ENCODE measurements around the gene SWSAP1.

Gene SWSAP1

DNA sequence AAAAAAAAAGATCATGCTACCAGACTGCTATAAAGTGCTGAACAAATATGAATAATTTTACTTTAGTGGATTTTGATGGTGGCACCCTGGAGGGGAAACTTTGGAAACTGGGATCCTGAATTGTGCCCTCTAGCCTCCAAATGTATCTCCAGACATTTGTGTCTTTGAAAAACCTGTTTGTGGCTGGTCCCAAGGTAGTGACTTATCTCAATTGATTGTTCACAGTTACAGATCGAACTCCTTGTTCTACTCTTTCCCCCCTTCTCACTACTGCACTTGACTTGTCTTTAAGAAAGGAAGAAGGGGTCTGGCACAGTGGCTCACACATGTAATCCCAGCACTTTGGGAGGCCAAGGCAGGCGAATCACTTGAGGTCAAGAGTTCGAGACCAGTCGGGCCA lies 34.1 kb downstream of the SWSAP1 start:
- DNase-seq (ENCODE audit: low read depth, low spot score) = no peak

DNA sequence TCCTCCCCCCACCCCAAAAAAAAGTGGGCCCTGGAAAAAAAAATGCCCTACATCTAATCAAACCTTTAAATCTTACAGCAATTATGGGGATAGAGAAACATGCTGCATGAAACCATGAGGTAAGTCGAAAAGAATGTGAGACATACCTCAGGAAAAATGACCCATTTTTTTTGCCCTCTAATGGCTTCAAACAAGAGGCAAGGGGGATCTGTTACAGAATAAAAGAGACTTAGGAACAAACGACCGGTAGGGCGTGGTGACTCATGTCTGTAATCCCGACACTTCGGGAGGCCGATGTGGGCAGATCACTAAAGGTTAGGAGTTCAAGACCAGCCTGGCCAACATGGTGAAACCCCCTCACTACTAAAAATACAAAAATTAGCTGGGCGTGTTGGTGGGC lies 36.2 kb downstream of the SWSAP1 start:
- DNase-seq (ENCODE audit: low read depth, low spot score) = no peak

GRCh38 chr19:11414544-11414943 lies 40.1 kb downstream of the SWSAP1 start:
- DNase-seq (ENCODE audit: low read depth, low spot score) = no peak

GRCh38 chr19:11416346-11417052 lies 42.0 kb downstream of the SWSAP1 start:
- no peak for DNase-seq (ENCODE audit: low read depth, low spot score)

DNA sequence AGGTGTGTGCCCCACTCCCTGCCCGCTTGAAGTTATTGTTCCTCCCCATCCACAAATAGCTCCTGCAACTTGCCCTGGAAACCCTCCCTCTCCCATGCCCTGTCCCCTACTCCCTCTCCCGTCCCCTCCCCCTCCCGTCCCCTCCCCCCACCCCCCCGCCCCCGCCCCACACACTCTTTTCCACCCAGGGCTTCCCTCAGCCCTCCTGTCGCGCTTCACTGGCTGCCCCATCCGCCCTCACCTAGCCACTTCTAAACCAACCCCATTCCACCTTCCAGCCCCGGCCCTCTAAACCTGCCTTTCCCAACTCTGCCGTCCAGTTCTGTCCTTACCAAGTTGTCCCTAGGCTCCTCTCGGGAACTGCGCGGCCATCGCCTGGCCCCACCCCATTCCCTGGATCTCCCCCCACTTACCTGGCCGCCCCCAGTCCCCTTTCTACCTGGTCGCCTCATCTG lies 43.7 kb downstream of the SWSAP1 start:
- no peak for DNase-seq (ENCODE audit: low read depth, low spot score)

DNA sequence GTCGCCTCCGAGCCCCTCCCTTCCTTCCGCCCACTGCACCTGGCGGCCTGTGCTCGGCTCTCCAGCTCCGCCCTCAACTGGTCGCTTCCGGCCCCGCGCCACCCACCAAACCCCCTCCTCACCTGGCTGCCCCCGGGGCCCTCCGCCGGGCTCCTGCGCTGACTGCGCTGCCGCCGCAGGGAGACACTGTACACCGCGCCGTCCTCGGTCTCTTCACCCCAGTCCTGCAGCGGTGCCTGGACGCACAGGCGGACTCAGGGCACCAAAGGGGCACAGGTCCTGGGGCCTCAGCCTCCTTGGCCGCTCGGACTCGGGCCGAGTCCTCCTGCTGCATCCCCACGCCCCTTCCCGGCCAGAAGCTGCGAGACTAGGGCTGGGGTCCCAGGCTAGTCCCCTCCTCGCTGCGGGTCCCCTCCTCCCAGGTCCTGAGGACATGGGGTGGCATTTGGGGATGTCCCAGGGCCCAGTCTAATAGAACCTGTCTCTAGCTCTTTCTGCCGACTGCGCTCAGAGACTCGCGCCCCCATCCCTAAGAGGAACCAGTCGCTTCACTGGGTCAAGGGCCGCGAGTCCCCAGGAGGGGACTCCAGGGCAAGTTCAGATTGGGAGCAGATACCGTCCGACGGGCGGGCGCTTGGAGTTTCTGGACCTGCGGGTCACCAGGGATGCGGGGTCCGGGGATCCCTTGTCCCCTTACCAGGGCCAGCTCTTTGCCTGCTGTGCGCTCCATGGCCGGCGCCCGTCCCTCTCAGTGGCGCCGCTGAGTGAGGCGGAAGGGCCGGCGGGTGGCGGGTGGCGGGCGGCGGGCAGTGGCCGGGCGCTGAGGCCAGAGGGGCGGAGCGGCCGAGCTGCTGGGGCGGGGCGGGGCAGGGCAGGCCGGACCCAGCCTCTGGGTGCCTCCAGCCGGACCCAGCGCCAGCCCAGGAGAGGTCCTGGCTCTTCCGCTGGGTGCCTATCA lies 44.4 kb downstream of the SWSAP1 start, which contains the start of gene RGL3:
TSS of gene RGL3 (minus strand) at position 766 of the 958 bp plus-strand sequence. CDS start at position 730, 36 bp downstream.
- no peak for DNase-seq (ENCODE audit: low read depth, low spot score)

- no peak for DNase-seq (ENCODE audit: low read depth, low spot score)
Observed at GRCh38 chr19:11420429-11421370, 46.2 kb downstream of the SWSAP1 start.

- no peak for DNase-seq (ENCODE audit: low read depth, low spot score)
Observed at GRCh38 chr19:11421371-11422098, 47.1 kb downstream of the SWSAP1 start.

- DNase-seq (ENCODE audit: low read depth, low spot score) = no peak
Observed at GRCh38 chr19:11422163-11423065, 47.9 kb downstream of the SWSAP1 start.

DNA sequence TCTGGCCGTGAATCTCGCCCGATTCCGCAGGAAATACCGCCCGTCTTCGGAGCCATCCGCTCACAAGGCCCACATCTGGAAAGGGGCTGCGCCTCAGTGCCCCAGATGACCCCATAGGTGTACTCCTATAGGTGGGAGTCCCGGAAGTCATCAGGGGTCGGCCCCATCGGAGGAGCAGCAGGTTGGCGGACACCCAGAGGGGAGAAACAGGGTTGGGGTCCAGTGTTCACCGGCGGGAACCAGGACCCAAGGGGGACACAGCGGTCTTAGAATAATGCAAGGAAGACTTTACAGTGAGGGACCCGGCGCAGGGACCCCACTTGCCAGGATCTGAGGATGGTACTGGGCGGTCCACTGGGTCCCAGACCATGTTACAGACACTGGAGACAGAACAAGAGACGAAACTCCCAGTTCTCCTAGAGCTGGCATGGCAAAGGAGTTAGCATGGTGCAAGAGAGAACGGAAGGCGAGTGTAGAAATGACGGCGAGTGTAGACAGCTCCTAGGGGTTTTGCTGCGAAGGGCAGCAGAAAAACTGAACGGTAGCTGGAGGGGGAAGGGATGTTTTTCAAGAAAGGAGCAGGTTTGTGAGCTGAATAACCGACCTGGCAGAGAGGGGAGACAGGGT lies 48.8 kb downstream of the SWSAP1 start:
- DNase-seq (ENCODE audit: low read depth, low spot score) = no peak

DNA sequence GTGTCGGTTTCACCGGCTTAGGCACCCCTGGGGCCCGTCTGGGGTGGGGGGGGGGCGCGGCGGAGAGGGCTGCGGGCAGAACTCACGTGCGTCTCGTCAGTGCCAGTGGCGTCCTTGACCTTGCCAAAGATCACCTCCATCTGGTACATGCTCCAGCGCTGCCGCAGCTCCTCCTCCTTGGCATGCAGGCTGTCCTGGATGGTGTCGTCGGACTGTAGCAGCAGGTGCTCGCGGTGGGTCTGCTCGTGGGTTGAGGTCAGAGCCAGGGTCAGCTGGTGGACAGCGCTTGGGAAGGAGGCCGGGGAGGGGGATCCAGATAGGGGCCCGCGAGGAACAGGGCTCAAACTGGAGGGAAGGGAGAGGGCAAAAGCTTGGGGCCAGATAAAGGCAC lies 49.3 kb downstream of the SWSAP1 start:
- DNase-seq (ENCODE audit: low read depth, low spot score) = no peak
